Sigmoid colon (tissue), 7 donors: Measurements from ENCODE around the gene ZCCHC7. TPM values are rescaled to one million over a fixed set of nuclear protein-coding genes. Genes with fewer than 3 reads are reported as not detected.

ENCODE experiments used
- DNase-seq: peaks from one replicate; pipeline ENCODE4 v3.0.0-alpha.2; 2019
- H3K27ac ChIP-seq, 4 donors: fragments of 200-600 bp; sonication (generic); one replicate each; pipeline ENCODE4 v1.5.1; 2016 to 2019; ENCODE audit warnings: mild to moderate bottlenecking in 1 of 4
- H3K27me3 ChIP-seq, 3 donors: fragments of 200-600 bp; sonication (generic); one replicate each; pipeline ENCODE4 v1.5.1; 2019; ENCODE audit warnings: mild to moderate bottlenecking in 1 of 3
- H3K36me3 ChIP-seq, 4 donors: fragments of 200-600 bp; sonication (generic); one replicate each; pipeline ENCODE4 v1.5.1; 2016 to 2019
- H3K4me1 ChIP-seq, 4 donors: fragments of 200-600 bp; sonication (generic); one replicate each; pipeline ENCODE4 v1.5.1; 2017 to 2019
- H3K4me3 ChIP-seq, 4 donors: fragments of 200-600 bp; sonication (generic); one replicate each; pipeline ENCODE4 v1.5.1; 2017 to 2019; ENCODE audit warnings: mild to moderate bottlenecking in 2 of 4, moderate library complexity in 1 of 4
- H3K9me3 ChIP-seq, 4 donors: fragments of 200-600 bp in 3 of 4; sonication (generic) in 3 of 4; one replicate each; pipeline versions ENCODE4 v1.5.1 to v1.6.1; 2013 to 2019
- EP300 ChIP-seq, 4 donors: sonication (generic); formaldehyde crosslinking; IDR thresholded peaks; one replicate each; pipeline ENCODE4 v1.6.1; 2017; ENCODE audit warnings: antibody characterized with exemption in 4 of 4
- POLR2A ChIP-seq, 2 donors: fragments of 450-650 bp; IDR thresholded peaks; one replicate each; pipeline ENCODE4 v1.6.1; 2016; ENCODE audit warnings: antibody characterized with exemption in 2 of 2, mild to moderate bottlenecking in 2 of 2, moderate library complexity in 2 of 2
- POLR2AphosphoS5 ChIP-seq, 4 donors: sonication (generic); formaldehyde crosslinking; IDR thresholded peaks; one replicate each; pipeline ENCODE4 v1.6.1; 2017; ENCODE audit warnings: antibody characterized with exemption in 4 of 4
- WGBS, 2 donors: extraction: QIAGEN DNeasy Blood & Tissue Kit; methylation state at CpG; one replicate each; pipeline ENCODE4 v1.1.7; 2013; 5-methylcytosine and 5-hydroxymethylcytosine counted together
- intact Hi-C: fragments of 100-400 bp; cut with DNase I; formaldehyde crosslinking; loops from one replicate; pipeline ENCODE4 v1.15.1; 2023
- polyA plus RNA-seq, 3 donors: library from polyadenylated mRNA; stranded (reverse); fragments of 200-250 nt; gene quantifications; one replicate each; pipeline ENCODE4 v1.2.3, GENCODE V29; 2013
- total RNA-seq, 4 donors: library from RNA; depleted of rRNA; stranded (reverse); fragments of >200 nt; gene quantifications; one replicate each; pipeline ENCODE4 v1.1.0, GENCODE V29; 2016
- TF ChIP-seq, protein P1 (sequence below), 4 experiments: fragments of 450-650 bp in 3 of 4; fragments of 200-600 bp in 1 of 4; IDR thresholded peaks; one replicate each; pipeline ENCODE4 v1.5.1; 2016 to 2019; ENCODE audit warnings: antibody characterized with exemption in 4 of 4, mild to moderate bottlenecking in 3 of 4, moderate library complexity in 2 of 4
- donor health status: healthy with polysubstance abuse.
- donor health status: Bipolar disorder and iron deficiency.
- donor health status: healthy.

The ZCCHC7 gene
- total and polyA plus RNA-seq, 7 donors: 5.8 to 24.6 (median 19.1) TPM

DNA sequence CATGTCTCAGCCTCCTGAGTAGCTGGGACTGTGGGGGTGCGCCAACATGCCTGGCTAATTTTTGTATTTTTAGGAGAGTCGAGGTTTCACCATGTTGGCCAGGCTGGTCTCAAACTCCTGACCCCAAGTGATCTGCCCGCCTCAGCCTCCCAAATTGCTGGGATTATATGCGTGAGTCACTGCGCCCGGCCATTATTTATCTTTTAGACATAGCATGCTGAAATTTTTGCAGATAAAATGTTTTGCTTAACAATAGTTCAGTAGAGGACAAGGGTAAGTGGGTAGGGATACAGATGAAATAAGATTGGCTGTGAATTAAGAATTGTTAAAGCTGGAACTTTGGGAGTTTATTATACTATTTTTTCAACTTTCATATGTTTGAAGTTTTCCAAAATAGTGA is 151.3 kb downstream of the ZCCHC7 start:
- Histone ChIP-seq H3K27ac (no peak overlapping the region), H3K36me3 (no peaks in the 10 kb centered on the region), H3K27me3 (no peaks in the 10 kb centered on the region), H3K4me1 (no peaks in the 10 kb centered on the region), H3K4me3 (no peak overlapping the region), H3K9me3 (no peaks in the 10 kb centered on the region)
- TF ChIP-seq POLR2A (IDR thresholded peaks at IDR 0.05): no peak
- TF ChIP-seq POLR2AphosphoS5 (IDR thresholded peaks at IDR 0.05): no peak
- no peak for TF ChIP-seq EP300 (IDR thresholded peaks at IDR 0.05)
- TF ChIP-seq, protein P1, sequence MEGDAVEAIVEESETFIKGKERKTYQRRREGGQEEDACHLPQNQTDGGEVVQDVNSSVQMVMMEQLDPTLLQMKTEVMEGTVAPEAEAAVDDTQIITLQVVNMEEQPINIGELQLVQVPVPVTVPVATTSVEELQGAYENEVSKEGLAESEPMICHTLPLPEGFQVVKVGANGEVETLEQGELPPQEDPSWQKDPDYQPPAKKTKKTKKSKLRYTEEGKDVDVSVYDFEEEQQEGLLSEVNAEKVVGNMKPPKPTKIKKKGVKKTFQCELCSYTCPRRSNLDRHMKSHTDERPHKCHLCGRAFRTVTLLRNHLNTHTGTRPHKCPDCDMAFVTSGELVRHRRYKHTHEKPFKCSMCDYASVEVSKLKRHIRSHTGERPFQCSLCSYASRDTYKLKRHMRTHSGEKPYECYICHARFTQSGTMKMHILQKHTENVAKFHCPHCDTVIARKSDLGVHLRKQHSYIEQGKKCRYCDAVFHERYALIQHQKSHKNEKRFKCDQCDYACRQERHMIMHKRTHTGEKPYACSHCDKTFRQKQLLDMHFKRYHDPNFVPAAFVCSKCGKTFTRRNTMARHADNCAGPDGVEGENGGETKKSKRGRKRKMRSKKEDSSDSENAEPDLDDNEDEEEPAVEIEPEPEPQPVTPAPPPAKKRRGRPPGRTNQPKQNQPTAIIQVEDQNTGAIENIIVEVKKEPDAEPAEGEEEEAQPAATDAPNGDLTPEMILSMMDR (IDR thresholded peaks at IDR 0.05): no peak
- intact Hi-C loops: no loop called here
- WGBS, 2 donors: 88 to 95% methylated on average over 6 of the region's 6 CpGs
- no peak for DNase-seq

DNA sequence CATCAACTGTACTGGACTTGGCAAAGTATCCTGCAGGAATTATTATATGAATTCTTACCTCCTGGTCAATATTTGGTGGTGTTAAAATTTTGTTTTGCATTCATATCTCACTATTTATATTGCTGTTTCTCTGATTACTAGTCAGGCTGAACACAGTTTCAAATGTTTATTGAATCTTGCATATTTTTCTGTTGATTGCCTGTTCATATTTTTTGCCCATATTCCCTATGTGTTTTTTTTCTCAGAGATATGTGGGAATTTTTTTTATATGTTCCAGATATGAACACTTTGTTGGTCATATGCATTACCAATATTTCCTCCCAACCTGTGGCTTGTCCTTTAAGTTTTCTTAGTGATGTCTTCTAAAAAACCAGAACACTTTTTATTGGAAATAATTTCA is 153.2 kb downstream of the ZCCHC7 start:
- DNase-seq: no peak
- Histone ChIP-seq H3K36me3 (no peaks in the 10 kb centered on the region), H3K9me3 (no peaks in the 10 kb centered on the region), H3K27me3 (no peaks in the 10 kb centered on the region), H3K4me3 (no peak overlapping the region), H3K27ac (no peak overlapping the region), H3K4me1 (no peaks in the 10 kb centered on the region)
- intact Hi-C loops: no loop called here
- TF ChIP-seq, protein P1 (IDR thresholded peaks at IDR 0.05): no peak
- TF ChIP-seq POLR2A (IDR thresholded peaks at IDR 0.05): no peak
- no peak for TF ChIP-seq POLR2AphosphoS5 (IDR thresholded peaks at IDR 0.05)
- TF ChIP-seq EP300 (IDR thresholded peaks at IDR 0.05): no peak

DNA sequence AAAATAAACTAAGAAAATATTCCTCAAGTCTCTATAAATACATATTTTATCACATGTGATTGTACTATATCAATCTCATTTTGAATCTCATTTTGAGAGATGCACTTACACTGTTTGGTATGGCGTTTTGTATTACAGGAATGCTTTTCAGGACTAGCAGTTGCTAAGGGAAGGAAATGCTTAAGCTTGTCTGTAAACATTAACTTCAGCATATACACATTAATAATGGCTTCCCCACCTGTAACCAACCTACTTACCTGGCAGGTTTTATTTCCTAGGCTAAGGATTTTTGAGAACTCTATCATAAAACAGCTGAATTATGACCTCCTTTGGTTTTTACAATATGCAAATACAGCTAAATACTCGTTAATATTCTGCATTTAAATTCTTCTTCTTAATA is 161.2 kb downstream of the ZCCHC7 start:
- Histone ChIP-seq H3K4me1 (peaks cover 0 to 17% (median 8%) of the 10 kb centered on the region in 4 donors), H3K27me3 (no peaks in the 10 kb centered on the region), H3K9me3 (no peaks in the 10 kb centered on the region), H3K4me3 (no peak overlapping the region), H3K27ac (no peak overlapping the region), H3K36me3 (no peaks in the 10 kb centered on the region)
- TF ChIP-seq, protein P1 (IDR thresholded peaks at IDR 0.05): no peak
- TF ChIP-seq POLR2A (IDR thresholded peaks at IDR 0.05): peak in 1 of 2 donors; percentile 14
- no peak for TF ChIP-seq EP300 (IDR thresholded peaks at IDR 0.05)
- TF ChIP-seq POLR2AphosphoS5 (IDR thresholded peaks at IDR 0.05): no peak
- intact Hi-C loops: no loop called here
- 65 to 74% methylated on average over 2 of the region's 2 CpGs for WGBS, 2 donors
- DNase-seq: no peak

DNA sequence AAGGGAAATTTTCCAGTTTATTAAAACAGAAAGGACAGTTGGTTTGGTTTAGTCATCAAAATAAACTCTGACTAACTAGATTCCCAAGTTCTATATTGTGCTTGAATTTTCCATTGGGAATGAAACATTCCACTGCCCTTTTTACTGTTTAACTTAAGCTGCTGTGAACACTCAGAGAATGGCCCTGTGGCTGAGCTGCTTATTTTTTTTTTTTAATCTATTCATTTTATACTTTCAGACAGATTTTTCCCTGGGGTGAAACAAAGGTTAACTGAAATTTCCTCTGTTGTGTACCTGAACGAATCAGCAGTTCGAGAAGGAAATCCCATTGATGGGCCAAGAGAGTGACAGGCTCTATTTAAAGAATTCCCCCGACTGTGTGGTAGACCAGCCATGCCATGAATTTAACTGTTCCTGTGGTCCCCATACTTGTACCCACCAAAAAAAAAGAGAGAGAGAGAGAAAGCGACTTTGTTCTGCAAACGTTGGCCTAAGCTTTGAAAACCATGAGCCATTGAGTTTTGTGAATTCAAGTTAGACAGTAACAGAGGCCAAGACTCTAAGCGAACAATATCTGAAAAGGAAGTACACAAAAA is 163.5 kb downstream of the ZCCHC7 start:
- Histone ChIP-seq H3K4me3 (no peak overlapping the region), H3K4me1 (peaks cover 0 to 17% (median 8%) of the 10 kb centered on the region in 4 donors), H3K27me3 (no peaks in the 10 kb centered on the region), H3K36me3 (no peaks in the 10 kb centered on the region), H3K27ac (no peak overlapping the region), H3K9me3 (no peaks in the 10 kb centered on the region)
- no peak for TF ChIP-seq POLR2A (IDR thresholded peaks at IDR 0.05)
- no peak for TF ChIP-seq EP300 (IDR thresholded peaks at IDR 0.05)
- TF ChIP-seq POLR2AphosphoS5 (IDR thresholded peaks at IDR 0.05): no peak
- TF ChIP-seq, protein P1 (IDR thresholded peaks at IDR 0.05): no peak
- intact Hi-C loops: no loop called here
- DNase-seq: no peak
- 48 to 76% methylated on average over 6 of the region's 6 CpGs for WGBS, 2 donors

DNA sequence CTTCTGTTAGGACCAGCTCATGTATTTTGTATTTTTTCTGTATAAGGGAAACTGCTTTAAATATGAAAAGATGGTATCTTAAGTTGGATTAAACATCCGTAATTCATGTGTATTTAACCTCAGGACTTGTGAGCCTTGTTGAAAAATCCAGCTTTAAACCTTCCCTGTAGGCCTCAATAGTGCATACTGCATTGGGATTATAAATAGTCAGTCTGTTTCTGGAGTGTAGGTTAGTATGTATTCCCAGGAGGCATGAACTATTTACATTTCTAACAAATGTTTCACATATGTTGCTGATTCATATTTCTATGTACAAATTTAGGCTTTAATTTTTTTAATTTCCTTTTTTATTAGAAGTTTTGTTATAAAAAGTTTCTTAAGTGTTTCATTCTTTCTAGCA is 164.3 kb downstream of the ZCCHC7 start:
- Histone ChIP-seq H3K4me1 (peaks cover 0 to 17% (median 8%) of the 10 kb centered on the region in 4 donors), H3K36me3 (no peaks in the 10 kb centered on the region), H3K4me3 (no peak overlapping the region), H3K27me3 (no peaks in the 10 kb centered on the region), H3K9me3 (no peaks in the 10 kb centered on the region), H3K27ac (no peak overlapping the region)
- DNase-seq: no peak
- intact Hi-C loops: no loop called here
- WGBS, 2 donors: 63 to 87% methylated on average over 1 of the region's 1 CpG
- TF ChIP-seq EP300 (IDR thresholded peaks at IDR 0.05) (no peak), POLR2AphosphoS5 (IDR thresholded peaks at IDR 0.05) (no peak), POLR2A (IDR thresholded peaks at IDR 0.05) (no peak)
- TF ChIP-seq, protein P1 (IDR thresholded peaks at IDR 0.05): no peak
